D721Med (cell line): ENCODE data around the gene FAM3C.

ENCODE experiments used
- DNase-seq: peaks from one replicate; pipeline ENCODE4 v3.0.0; 2011; ENCODE audit warnings: low spot score; ENCODE audit not compliant: insufficient read length
- FAIRE-seq: peaks from 2 replicates; lab custom pipeline; 2011; peaks lifted over from hg19 to GRCh38; lab: Jason Lieb, UNC
- CTCF ChIP-seq: IDR thresholded peaks from 2 replicates; pipeline ENCODE4 v1.5.1; 2012; ENCODE audit warnings: mild to moderate bottlenecking, control low read depth; ENCODE audit not compliant: insufficient read depth; ENCODE audit errors: missing control alignments

Gene FAM3C

GRCh38 chr7:121307021-121307574, 89.0 kb downstream of the FAM3C start:
- no peak for DNase-seq
- no peak for TF ChIP-seq CTCF
- no peak for FAIRE-seq

- no peak for FAIRE-seq
- DNase-seq, result no peak
- TF ChIP-seq CTCF, result no peak
Observed at GRCh38 chr7:121306565-121306964, 89.5 kb downstream of the FAM3C start.

GRCh38 chr7:121305109-121305508, 91.0 kb downstream of the FAM3C start:
- DNase-seq (no peak), FAIRE-seq (no peak)

GRCh38 chr7:121304102-121304658, 91.9 kb downstream of the FAM3C start:
- FAIRE-seq (no peak), DNase-seq (no peak)
- TF ChIP-seq CTCF, result no peak

More at GRCh38 chr7:121305109-121305508, 91.0 kb downstream of the FAM3C start:
- TF ChIP-seq CTCF, result no peak

GRCh38 chr7:121303422-121304101, 92.5 kb downstream of the FAM3C start:
- TF ChIP-seq CTCF, result no peak
- DNase-seq, result no peak
- FAIRE-seq, result no peak

GRCh38 chr7:121302214-121302745, 93.8 kb downstream of the FAM3C start:
- FAIRE-seq, result no peak
- TF ChIP-seq CTCF, result no peak
- DNase-seq, result no peak
